Stimulated activated CD4-positive, alpha-beta T cell treated with anti-CD3 and anti-CD28 coated beads, TNF-alpha, amount 100 ng/mL, for 4 hours (primary cell): ENCODE data around the gene LRFN5.
"Not testable (repeated sequence)": the region's sequence is repeated elsewhere in the genome, so short reads cannot be mapped to it uniquely, and the experiment has no call there.

Source experiments
- DNase-seq, 3 experiments: peaks; one replicate each; pipeline ENCODE4 v3.0.0-alpha.2; 2020; ENCODE audit warnings: low read depth in 3 of 3

The LRFN5 gene

GRCh38 chr14:41636492-41637392, 30.1 kb downstream of the LRFN5 start:
- DNase-seq = no peak

- no peak for DNase-seq
Observed at GRCh38 chr14:41641690-41642089, 35.0 kb downstream of the LRFN5 start.

GRCh38 chr14:41642367-41642766, 35.7 kb downstream of the LRFN5 start:
- no peak for DNase-seq

DNA sequence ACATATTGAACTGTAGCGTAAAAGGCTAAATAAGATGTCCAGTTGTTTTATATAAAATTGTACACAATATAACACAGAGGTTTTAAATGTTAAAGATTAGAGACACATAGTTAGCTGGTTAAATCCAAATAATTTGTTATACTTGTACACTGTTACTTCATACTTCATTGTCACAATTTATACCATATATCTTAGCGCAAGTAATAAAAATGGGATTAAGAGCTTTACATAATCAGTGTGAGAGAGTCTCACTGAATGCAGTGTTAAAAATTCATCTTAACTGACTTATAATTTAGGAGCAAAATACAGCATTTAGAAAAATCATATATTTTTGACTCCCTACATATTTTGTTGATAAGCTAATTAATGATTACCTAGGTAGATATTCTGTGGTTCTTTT, 36.1 kb downstream of the LRFN5 start:
- no peak for DNase-seq

- no peak for DNase-seq
Observed at GRCh38 chr14:41644606-41645005, 37.9 kb downstream of the LRFN5 start.

- no peak for DNase-seq
Observed at GRCh38 chr14:41650802-41651201, 44.1 kb downstream of the LRFN5 start.

GRCh38 chr14:41654196-41654595, 47.5 kb downstream of the LRFN5 start:
- DNase-seq = no peak

DNA sequence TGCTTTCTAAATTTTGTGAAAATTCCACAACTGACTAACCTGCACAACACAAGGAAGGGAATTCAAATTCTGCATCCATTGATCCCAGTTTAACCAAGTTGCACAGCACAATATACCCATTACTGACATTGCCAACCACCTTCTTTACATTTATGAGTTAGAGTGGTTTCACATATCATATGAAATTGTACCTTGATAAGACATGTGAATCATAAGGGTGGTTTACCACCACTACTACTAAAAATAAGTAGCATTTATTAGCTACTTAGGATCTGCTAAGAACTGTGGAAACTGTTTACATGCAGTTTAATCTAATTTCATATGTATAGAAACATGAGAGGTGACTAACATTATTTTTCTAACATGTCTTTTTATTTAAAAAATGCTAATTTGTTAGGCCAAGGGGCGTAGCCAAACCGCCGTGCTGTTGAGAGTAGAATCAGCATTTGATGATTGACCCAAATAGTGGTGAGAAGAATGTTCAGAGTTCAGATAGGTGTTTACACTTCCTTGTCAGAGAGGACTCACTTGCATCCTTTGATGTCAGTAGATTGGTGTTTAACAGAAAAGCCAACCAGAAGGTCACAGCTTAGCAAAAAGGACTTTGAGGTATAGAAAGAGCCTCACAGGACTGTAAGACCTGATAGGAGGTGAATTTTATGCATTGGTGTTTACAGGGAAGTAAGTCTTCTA, 56.2 kb downstream of the LRFN5 start:
- no peak for DNase-seq

- DNase-seq = no peak
Observed at GRCh38 chr14:41663473-41663850, 56.8 kb downstream of the LRFN5 start.

DNA sequence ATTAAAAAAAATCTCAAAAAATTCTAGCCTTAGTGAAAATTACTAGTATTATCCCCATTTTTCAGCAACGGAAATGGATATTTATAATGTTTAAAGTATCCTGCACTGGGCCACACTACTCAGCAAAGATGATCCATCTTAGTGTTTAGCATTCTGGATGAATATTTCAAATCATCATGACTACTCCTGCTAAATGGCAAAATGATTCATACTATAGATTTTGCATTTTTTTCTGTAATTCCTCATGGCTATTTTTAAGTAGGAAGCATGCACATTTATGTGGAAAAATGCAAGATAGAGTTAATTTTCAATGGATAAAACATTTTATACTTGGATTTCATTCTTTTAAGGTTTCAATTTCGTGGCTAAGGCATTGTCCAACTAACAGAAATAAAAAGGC, 59.6 kb downstream of the LRFN5 start:
- no peak for DNase-seq

- DNase-seq = no peak
Observed at GRCh38 chr14:41668356-41668755, 61.7 kb downstream of the LRFN5 start.

- DNase-seq = not testable (repeated sequence)
Observed at GRCh38 chr14:41673601-41674000, 66.9 kb downstream of the LRFN5 start.

DNA sequence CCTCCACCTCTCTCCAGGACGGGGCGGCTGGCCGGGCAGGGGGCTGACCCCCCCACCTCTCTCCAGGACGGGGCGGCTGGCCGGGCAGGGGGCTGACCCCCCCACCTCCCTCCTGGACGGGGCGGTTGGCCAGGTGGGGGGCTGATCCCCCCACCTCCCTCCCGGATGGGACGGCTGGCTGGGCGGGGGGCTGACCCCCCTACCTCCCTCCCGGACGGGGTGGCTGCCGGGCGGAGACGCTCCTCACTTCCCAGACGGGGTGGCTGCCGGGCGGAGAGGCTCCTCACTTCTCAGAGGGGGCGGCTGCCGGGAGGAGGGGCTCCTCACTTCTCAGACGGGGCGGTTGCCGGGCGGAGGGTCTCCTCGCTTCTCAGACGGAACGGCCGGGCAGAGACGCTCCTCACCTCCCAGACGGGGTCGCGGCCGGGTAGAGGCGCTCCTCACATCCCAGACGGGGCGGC, 67.9 kb downstream of the LRFN5 start:
- not testable (repeated sequence) for DNase-seq

DNA sequence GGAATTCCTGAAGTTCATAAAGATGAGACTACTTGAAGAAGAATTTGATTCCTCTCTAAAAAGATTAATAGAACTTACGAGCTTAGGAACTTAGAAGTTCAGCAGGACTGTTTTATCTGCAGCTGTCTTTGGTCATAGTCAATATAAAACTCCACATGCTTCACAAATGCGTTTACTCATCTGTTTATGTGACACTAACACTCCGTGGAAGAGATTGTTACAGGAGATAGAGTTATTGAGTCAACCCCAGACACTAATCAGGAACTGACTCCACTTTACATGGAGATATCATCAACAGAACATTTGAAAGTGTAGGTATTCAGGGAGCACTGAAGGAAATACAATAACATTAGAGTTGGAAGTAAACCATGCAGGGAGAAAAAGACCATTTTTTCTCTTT, 92.8 kb downstream of the LRFN5 start:
- DNase-seq = no peak

- no peak for DNase-seq
Observed at GRCh38 chr14:41718477-41719166, 111.9 kb downstream of the LRFN5 start.

GRCh38 chr14:41739203-41739602, 132.5 kb downstream of the LRFN5 start:
- no peak for DNase-seq

DNA sequence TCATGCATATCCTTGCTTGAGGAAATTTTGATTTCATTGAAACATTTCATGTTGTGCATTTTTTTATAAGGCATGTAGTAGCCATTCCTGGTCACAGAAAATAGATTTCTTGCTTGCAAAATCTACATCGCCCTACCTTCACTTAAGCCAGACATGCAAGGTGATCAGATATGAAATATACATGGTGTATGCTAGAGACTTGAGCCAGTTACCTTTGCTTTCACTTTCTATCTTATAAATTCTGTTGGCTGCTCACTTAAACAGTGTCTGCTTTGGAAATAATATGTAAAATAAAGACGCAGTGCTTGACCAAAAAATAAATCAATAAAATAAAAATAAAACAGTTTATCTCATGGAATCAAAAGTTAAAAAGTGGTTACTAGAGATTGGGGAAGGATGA, 136.5 kb downstream of the LRFN5 start:
- DNase-seq = no peak

DNA sequence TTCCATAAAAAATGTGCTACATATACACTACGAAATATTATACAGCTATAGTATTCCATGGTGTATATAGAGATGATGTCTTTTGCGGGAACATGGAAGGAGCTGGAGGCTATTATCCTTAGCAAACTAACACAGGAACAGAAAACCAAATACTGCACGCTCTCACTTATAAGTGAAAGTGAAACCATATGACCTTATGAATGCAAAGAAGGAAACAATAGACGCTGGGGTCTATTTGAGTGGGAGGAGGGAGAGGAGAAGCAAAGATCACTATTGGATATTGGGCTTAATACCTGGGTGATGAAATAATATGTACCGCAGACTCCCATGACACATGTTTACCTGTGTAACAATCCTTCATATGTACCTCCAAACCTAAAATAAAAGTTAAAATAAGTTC, 142.8 kb downstream of the LRFN5 start:
- no peak for DNase-seq

DNA sequence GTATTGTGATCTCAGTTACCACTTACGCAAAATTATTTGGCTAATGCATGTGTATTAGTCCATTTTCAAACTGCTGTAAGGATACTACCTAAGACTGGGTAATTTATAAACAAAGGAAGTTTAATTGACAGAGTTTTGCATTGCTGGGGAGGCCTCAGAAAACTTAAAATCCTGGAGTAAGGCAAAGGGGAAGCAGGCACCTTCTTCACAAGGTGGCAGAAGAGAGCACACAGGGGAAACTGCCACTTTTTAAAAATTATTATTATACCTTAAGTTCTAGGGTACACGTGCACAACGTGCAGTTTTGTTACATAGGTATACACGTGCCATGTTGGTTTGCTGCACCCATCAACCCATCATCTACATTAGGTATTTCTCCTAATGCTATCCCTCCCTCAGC, 143.9 kb downstream of the LRFN5 start:
- DNase-seq = not testable (repeated sequence)

DNA sequence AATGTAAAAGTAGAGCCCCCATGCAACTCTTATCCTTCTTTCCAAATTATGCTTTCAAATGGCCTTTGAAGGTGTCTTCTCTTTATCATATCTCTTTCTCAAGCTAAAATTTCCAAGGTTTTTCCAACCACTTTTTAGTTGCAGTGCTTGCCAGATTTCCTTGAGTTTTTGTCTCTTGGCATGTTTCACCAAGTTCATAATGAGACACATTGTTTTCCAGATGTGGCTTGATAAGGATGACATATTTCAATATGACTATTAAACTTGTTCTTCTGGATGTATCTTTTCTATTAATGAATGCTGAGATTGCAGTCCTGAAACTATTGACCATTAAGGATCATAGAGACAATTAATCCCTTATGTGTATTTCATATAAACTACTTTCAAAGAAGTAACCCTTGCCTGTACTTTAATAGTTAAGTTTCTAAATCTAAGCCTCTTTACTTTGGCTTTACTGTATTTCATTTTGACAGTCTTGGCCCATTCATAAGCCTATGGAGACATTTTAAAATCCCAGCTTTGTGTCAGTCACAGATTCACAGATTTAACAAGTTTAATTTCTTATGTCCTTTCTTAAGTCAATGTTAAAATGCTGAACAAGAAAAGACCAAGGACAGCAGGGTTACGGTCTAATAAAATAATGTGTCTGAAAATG, 151.5 kb downstream of the LRFN5 start:
- no peak for DNase-seq

GRCh38 chr14:41761204-41761603, 154.5 kb downstream of the LRFN5 start:
- DNase-seq = no peak

DNA sequence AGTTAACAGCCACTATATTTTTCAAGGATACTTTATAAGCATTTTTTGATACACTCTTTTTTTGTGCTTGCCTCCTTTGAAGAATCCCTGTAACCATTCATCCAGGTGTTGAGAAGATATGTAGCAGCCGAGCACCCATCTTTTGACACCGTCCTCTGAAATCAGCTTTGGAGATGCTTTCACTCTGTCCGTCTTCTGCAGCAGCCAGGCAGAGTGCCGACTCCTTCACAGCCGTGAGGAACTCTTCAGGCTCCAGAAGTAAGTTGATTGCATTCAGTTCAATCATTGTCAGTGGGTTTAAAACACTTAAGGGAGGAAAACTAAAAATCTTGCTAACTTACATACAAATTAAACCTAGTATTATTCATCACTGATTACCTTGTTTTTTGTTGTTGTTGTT, 160.1 kb downstream of the LRFN5 start:
- DNase-seq = no peak
